Lower leg skin (tissue), 3 donors: ENCODE data around the gene NKAIN4.

ENCODE experiments used
- CTCF ChIP-seq, 3 donors: fragments of 450-650 bp; IDR thresholded peaks; one replicate each; pipeline ENCODE4 v1.5.1; 2016; ENCODE audit warnings: antibody characterized with exemption in 3 of 3, mild to moderate bottlenecking in 3 of 3, moderate library complexity in 2 of 3
- POLR2A ChIP-seq, 2 donors: fragments of 450-650 bp; IDR thresholded peaks; one replicate each; pipeline ENCODE4 v1.6.1; 2016 to 2017; ENCODE audit warnings: antibody characterized with exemption in 2 of 2, mild to moderate bottlenecking in 1 of 2, moderate library complexity in 1 of 2

GRCh38 chr20:63285636-63286615, 31.7 kb upstream of the NKAIN4 start:
- no peak for TF ChIP-seq CTCF (IDR thresholded peaks at IDR 0.05)
- TF ChIP-seq POLR2A (IDR thresholded peaks at IDR 0.05): no peak
